H1 (cell line): Measurements from ENCODE around the gene ASTN2. TPM values are rescaled to one million over a fixed set of nuclear protein-coding genes. Genes with fewer than 3 reads are reported as not detected.

ENCODE experiments used
- GABPA ChIP-seq: IDR thresholded peaks from 2 replicates; pipeline ENCODE4 v1.6.1; 2011; ENCODE audit warnings: mild to moderate bottlenecking, low read length, moderate library complexity, borderline replicate concordance; ENCODE audit not compliant: insufficient read depth
- JUN ChIP-seq: IDR thresholded peaks from 2 replicates; pipeline ENCODE4 v1.6.1; 2011; ENCODE audit warnings: low read depth, mild to moderate bottlenecking, improper control_type of control experiment, low read length
- POLR2AphosphoS5 ChIP-seq: IDR thresholded peaks from 2 replicates; pipeline ENCODE4 v1.6.1; 2011; ENCODE audit warnings: low read depth, low read length
- SP1 ChIP-seq: IDR thresholded peaks from 2 replicates; pipeline ENCODE4 v1.6.1; 2011; ENCODE audit warnings: low read depth, low read length
- polyA plus RNA-seq, 7 experiments: library from polyadenylated mRNA; depleted of rRNA in 3 of 7; stranded (reverse) in 5 of 7; unstranded in 2 of 7; fragments of >200 nt in 5 of 7; fragments of 200-250 nt in 2 of 7; gene quantifications; 1 replicate in 5 of 7; 2 replicates in 1 of 7; 4 replicates in 1 of 7; pipeline versions ENCODE4 v1.2.1 to v1.2.3, GENCODE V29; 2011 to 2013; ENCODE audit warnings: missing spikeins in 2 of 7, mixed read lengths in 2 of 7
- total RNA-seq: library from RNA; stranded (reverse); fragmentation: NEBNext Ultra II Directional; extraction: Animal tissue kit (Norgen Biotek cat#: 25700); gene quantifications from 2 replicates; pipeline ENCODE4 v1.2.1, GENCODE V29; 2021

The ASTN2 gene
- total and polyA plus RNA-seq, 2 of the 8 experiments (the other 6 are each of a cell fraction or from before 2014, with no cell fraction given) = 8.2 to 13.7 TPM

DNA sequence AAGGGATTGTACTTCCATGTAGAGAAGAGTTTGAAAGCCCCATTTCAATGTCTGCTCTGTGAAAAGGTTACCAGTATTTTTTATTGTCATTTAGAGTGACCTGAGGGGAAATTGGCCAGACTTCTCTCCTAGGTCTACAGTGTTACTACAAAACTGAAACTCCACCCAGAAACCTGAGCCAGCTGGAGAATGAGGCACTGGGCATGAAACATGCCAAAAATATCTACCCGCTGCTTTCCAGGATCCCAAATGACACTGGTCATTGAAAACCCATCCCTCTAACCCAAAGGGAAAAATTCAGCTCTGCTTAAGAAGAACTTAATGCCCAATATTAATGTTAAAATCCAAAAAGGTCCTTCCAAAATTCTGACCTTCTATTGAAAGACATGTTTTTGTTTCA lies 826.9 kb downstream of the ASTN2 start (continued):
- TF ChIP-seq SP1 (no peak), POLR2AphosphoS5 (no peak), JUN (no peak), GABPA (no peak)
